ENCODE data around the gene TF. TPM values are rescaled to one million over a fixed set of nuclear protein-coding genes. Genes with fewer than 3 reads are reported as not detected.
A peak's percentile ranks its signal among the peaks of the same experiment; 100 is the strongest.

TF gene
- total RNA-seq, 1 experiment from 2014 or later, result 1.6 TPM

DNA sequence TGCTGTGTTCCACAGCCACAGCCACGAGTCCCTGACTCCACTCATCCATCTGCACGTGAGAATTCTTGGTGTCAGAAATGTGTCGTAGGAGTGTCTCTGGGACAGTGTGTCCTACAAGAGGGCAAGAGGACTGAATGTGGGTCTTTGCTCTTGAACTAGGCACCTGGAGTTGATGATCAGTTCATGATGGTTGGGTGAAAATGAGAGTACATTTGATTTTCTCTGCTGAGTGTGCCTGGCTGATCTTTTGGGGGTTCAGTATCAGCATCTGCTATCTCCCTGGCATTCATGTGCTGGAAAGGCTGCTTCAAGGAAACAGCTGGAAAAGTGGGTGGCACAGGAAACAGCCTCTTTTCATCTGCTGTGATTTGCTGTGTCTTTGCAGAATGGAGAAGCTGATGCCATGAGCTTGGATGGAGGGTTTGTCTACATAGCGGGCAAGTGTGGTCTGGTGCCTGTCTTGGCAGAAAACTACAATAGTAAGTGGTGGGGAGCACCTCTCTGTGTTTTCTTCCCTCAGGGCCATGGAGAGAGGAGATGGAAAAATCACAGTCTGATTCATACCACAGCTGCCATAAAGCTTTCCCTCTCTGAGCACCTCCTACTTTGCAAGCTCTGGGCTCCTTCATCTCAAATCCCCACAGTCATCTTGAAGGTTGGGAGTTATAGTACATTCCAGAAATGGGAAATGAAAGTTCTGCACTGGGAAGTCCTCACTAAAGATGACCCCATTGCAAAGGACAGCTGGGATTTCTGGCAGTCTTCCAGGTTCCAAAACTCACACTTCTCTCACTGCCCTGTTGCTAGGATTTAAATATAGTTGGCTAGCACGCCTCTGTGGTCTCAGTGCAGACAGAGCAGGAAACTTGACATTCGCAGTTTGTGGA lies 17.8 kb downstream of the TF start:
- H3K9me2 ChIP-seq (replicated peaks; ENCODE audit: insufficient read depth, low read length), result no peaks in the 10 kb centered on the region
- H3K4me3 ChIP-seq (ENCODE audit: low read length), result no peak overlapping the region
- H3K79me2 ChIP-seq (ENCODE audit: low read length), result no peaks in the 10 kb centered on the region
- H3K27ac ChIP-seq (ENCODE audit: low read length), result no peak overlapping the region
- DNase-seq, result no peak
- no peaks in the 10 kb centered on the region for H3K36me3 ChIP-seq (ENCODE audit: insufficient read depth, low read length)
- no peak overlapping the region for H2AFZ ChIP-seq (ENCODE audit: low read length)
- no peaks in the 10 kb centered on the region for H4K20me1 ChIP-seq (ENCODE audit: insufficient read depth, low read depth, low read length)
- H3K9me3 ChIP-seq (ENCODE audit: low read length), result no peaks in the 10 kb centered on the region
- H3K4me1 ChIP-seq (ENCODE audit: low read length), result no peaks in the 10 kb centered on the region
- no peaks in the 10 kb centered on the region; the same call in 1 of the 2 replicates for H3K27me3 ChIP-seq (ENCODE audit: low read length)
- no peak overlapping the region for H3K9ac ChIP-seq (ENCODE audit: low read length)
- H3K4me2 ChIP-seq (ENCODE audit: low read depth, low read length, poor library complexity, severe bottlenecking), result no peak overlapping the region

GRCh38 chr3:133765256-133765655 lies 19.1 kb downstream of the TF start:
- no peak for DNase-seq
- H3K9me2 ChIP-seq (replicated peaks; ENCODE audit: insufficient read depth, low read length), result no peaks in the 10 kb centered on the region

DNA sequence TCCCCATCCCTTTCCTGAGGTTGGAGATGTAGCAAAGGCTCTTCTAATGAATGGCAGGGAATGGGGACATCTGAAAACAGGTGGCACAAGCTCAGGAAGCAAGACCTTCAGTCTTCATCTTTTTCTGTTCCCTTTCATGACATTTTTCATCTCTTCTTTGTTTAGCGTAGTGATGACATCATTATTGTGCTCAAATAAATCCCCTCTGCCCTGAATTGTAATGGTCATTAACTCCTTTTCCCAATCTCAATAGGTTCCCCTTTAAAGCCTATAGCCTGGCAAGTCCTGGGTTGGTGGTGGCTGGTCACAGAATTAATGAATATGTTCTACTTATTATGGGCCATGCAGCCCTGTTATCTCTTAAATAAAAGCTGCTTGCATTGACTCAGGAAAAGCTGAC lies 21.4 kb downstream of the TF start:
- peak; percentile 23 for DNase-seq
- no peak overlapping the region for H3K4me3 ChIP-seq (ENCODE audit: low read length)
- H3K4me2 ChIP-seq (ENCODE audit: low read depth, low read length, poor library complexity, severe bottlenecking), result no peak overlapping the region
- H3K36me3 ChIP-seq (ENCODE audit: insufficient read depth, low read length), result no peaks in the 10 kb centered on the region
- no peaks in the 10 kb centered on the region for H4K20me1 ChIP-seq (ENCODE audit: insufficient read depth, low read depth, low read length)
- H3K79me2 ChIP-seq (ENCODE audit: low read length), result no peaks in the 10 kb centered on the region
- no peak overlapping the region for H3K9ac ChIP-seq (ENCODE audit: low read length)
- H3K4me1 ChIP-seq (ENCODE audit: low read length), result no peaks in the 10 kb centered on the region
- H3K9me3 ChIP-seq (ENCODE audit: low read length), result no peaks in the 10 kb centered on the region
- H3K9me2 ChIP-seq (replicated peaks; ENCODE audit: insufficient read depth, low read length), result no peaks in the 10 kb centered on the region
- no peak overlapping the region for H3K27ac ChIP-seq (ENCODE audit: low read length)
- H3K27me3 ChIP-seq (ENCODE audit: low read length), result no peaks in the 10 kb centered on the region
- no peak overlapping the region for H2AFZ ChIP-seq (ENCODE audit: low read length)

More at GRCh38 chr3:133765256-133765655, 19.1 kb downstream of the TF start:
- no peak overlapping the region for H3K4me2 ChIP-seq (ENCODE audit: low read depth, low read length, poor library complexity, severe bottlenecking)
- H4K20me1 ChIP-seq (ENCODE audit: insufficient read depth, low read depth, low read length), result no peaks in the 10 kb centered on the region
- H3K79me2 ChIP-seq (ENCODE audit: low read length), result no peaks in the 10 kb centered on the region
- H3K36me3 ChIP-seq (ENCODE audit: insufficient read depth, low read length), result no peaks in the 10 kb centered on the region
- no peak overlapping the region for H3K27ac ChIP-seq (ENCODE audit: low read length)
- no peak overlapping the region for H2AFZ ChIP-seq (ENCODE audit: low read length)
- H3K4me1 ChIP-seq (ENCODE audit: low read length), result no peaks in the 10 kb centered on the region
- H3K9ac ChIP-seq (ENCODE audit: low read length), result no peak overlapping the region
- no peak overlapping the region for H3K4me3 ChIP-seq (ENCODE audit: low read length)
- H3K27me3 ChIP-seq (ENCODE audit: low read length), result no peaks in the 10 kb centered on the region; the same call in 1 of the 2 replicates
- no peaks in the 10 kb centered on the region for H3K9me3 ChIP-seq (ENCODE audit: low read length)

DNA sequence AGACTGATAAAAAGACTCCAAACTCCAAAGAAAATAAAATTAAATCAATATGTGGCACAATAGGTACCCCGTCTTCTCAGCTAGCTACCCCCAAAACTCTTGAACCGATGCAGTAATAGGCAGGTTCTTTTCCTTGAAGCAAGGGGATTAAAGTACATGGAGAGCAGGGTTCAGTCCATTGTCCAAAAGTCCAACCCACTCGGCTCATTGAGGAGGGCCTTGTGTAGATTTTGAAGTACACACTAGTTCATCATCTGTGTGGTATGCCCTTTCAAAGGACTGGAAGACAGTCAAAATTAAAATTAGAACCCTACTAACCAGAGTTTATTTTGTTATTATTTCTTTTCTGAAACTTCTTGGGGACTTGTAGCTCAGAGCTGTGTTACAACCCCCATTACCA lies 23.3 kb downstream of the TF start:
- no peaks in the 10 kb centered on the region for H3K36me3 ChIP-seq (ENCODE audit: insufficient read depth, low read length)
- H3K27ac ChIP-seq (ENCODE audit: low read length), result no peak overlapping the region
- no peaks in the 10 kb centered on the region for H3K27me3 ChIP-seq (ENCODE audit: low read length)
- no peak overlapping the region for H3K4me2 ChIP-seq (ENCODE audit: low read depth, low read length, poor library complexity, severe bottlenecking)
- H3K4me3 ChIP-seq (ENCODE audit: low read length), result no peak overlapping the region
- no peaks in the 10 kb centered on the region for H3K79me2 ChIP-seq (ENCODE audit: low read length)
- no peak overlapping the region for H2AFZ ChIP-seq (ENCODE audit: low read length)
- H3K9me2 ChIP-seq (replicated peaks; ENCODE audit: insufficient read depth, low read length), result no peaks in the 10 kb centered on the region
- H3K9ac ChIP-seq (ENCODE audit: low read length), result no peak overlapping the region
- H3K4me1 ChIP-seq (ENCODE audit: low read length), result no peaks in the 10 kb centered on the region
- H4K20me1 ChIP-seq (ENCODE audit: insufficient read depth, low read depth, low read length), result no peaks in the 10 kb centered on the region
- H3K9me3 ChIP-seq (ENCODE audit: low read length), result no peaks in the 10 kb centered on the region
- DNase-seq, result no peak

DNA sequence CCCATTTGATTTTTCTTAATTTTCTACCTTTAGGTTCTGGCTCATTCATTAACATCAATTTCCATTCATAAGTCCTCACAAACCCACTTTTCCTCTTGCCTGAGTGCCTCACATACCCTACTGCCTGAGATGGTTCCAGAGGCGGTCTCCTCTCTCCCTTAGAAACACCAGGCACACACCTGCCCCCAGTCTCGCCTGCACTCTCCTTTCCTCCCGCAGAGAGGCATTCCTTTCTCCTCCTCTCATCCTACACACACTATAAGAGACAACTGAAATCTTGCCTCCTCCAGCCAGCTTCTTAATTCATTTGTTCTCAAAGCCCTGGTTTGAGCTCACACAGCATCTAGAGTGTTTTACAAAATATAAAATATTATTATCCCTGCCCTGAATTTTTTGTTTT lies 27.5 kb downstream of the TF start:
- Histone ChIP-seq H3K9me2 (replicated peaks; ENCODE audit: insufficient read depth, low read length) (no peaks in the 10 kb centered on the region), H4K20me1 (ENCODE audit: insufficient read depth, low read depth, low read length) (no peaks in the 10 kb centered on the region), H3K36me3 (ENCODE audit: insufficient read depth, low read length) (no peaks in the 10 kb centered on the region), H3K4me1 (ENCODE audit: low read length) (no peaks in the 10 kb centered on the region), H3K79me2 (ENCODE audit: low read length) (no peaks in the 10 kb centered on the region), H2AFZ (ENCODE audit: low read length) (no peak overlapping the region), H3K27me3 (ENCODE audit: low read length) (no peaks in the 10 kb centered on the region), H3K9me3 (ENCODE audit: low read length) (no peaks in the 10 kb centered on the region), H3K4me3 (ENCODE audit: low read length) (no peak overlapping the region), H3K27ac (ENCODE audit: low read length) (no peak overlapping the region), H3K4me2 (ENCODE audit: low read depth, low read length, poor library complexity, severe bottlenecking) (no peak overlapping the region), H3K9ac (ENCODE audit: low read length) (no peak overlapping the region)
- DNase-seq, result no peak

DNA sequence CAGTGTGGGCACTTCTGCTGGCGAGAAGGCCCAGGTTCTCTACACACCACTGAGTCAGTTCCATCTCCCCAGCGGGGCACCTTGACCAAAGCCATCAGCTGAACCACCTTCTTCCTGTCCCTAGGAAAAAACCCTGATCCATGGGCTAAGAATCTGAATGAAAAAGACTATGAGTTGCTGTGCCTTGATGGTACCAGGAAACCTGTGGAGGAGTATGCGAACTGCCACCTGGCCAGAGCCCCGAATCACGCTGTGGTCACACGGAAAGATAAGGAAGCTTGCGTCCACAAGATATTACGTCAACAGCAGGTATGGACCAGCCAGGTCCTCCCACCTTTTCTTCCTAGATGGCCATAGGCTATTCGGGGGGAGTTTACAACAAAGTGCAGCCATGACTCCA lies 29.1 kb downstream of the TF start:
- no peaks in the 10 kb centered on the region for H3K79me2 ChIP-seq (ENCODE audit: low read length)
- H3K4me1 ChIP-seq (ENCODE audit: low read length), result no peaks in the 10 kb centered on the region
- no peak overlapping the region for H3K4me3 ChIP-seq (ENCODE audit: low read length)
- DNase-seq, result no peak
- H3K36me3 ChIP-seq (ENCODE audit: insufficient read depth, low read length), result no peaks in the 10 kb centered on the region
- no peaks in the 10 kb centered on the region for H3K9me2 ChIP-seq (replicated peaks; ENCODE audit: insufficient read depth, low read length)
- no peak overlapping the region for H2AFZ ChIP-seq (ENCODE audit: low read length)
- H3K4me2 ChIP-seq (ENCODE audit: low read depth, low read length, poor library complexity, severe bottlenecking), result no peak overlapping the region
- H4K20me1 ChIP-seq (ENCODE audit: insufficient read depth, low read depth, low read length), result no peaks in the 10 kb centered on the region
- no peak overlapping the region for H3K9ac ChIP-seq (ENCODE audit: low read length)
- H3K27me3 ChIP-seq (ENCODE audit: low read length), result no peaks in the 10 kb centered on the region
- no peak overlapping the region for H3K27ac ChIP-seq (ENCODE audit: low read length)
- H3K9me3 ChIP-seq (ENCODE audit: low read length), result no peaks in the 10 kb centered on the region

- Histone ChIP-seq H3K4me2 (ENCODE audit: low read depth, low read length, poor library complexity, severe bottlenecking) (no peak overlapping the region), H3K4me1 (ENCODE audit: low read length) (no peaks in the 10 kb centered on the region), H3K27ac (ENCODE audit: low read length) (no peak overlapping the region), H3K9me3 (ENCODE audit: low read length) (no peaks in the 10 kb centered on the region), H3K27me3 (ENCODE audit: low read length) (no peaks in the 10 kb centered on the region), H4K20me1 (ENCODE audit: insufficient read depth, low read depth, low read length) (no peaks in the 10 kb centered on the region), H3K36me3 (ENCODE audit: insufficient read depth, low read length) (no peaks in the 10 kb centered on the region), H3K9me2 (replicated peaks; ENCODE audit: insufficient read depth, low read length) (no peaks in the 10 kb centered on the region), H3K9ac (ENCODE audit: low read length) (no peak overlapping the region), H3K4me3 (ENCODE audit: low read length) (no peak overlapping the region), H3K79me2 (ENCODE audit: low read length) (no peaks in the 10 kb centered on the region), H2AFZ (ENCODE audit: low read length) (no peak overlapping the region)
- DNase-seq, result no peak
These were observed 29.6 kb downstream of the TF start for GRCh38 chr3:133775835-133776234.

DNA sequence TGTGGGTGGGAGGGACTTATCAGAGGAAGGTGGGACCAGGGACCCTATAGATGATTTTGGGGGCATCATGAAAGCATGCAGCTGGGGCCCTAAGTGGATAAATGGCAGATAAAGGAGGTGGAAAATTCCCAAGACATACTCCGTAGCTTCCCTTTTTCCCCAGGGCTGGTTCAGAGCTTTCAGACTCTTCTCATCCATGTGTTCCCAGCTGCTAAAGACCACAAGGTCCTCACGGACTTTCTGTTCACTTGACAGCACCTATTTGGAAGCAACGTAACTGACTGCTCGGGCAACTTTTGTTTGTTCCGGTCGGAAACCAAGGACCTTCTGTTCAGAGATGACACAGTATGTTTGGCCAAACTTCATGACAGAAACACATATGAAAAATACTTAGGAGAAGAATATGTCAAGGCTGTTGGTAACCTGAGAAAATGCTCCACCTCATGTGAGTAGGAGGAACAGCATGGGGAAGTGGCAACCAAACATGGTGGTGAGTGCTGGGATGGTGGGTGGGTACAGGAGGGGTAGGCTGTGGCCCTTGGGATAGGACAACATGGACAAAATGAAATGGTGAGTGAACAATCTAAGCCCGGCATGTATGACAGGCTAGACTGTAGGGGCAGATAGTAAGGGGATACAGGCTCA lies 30.7 kb downstream of the TF start:
- H3K9me3 ChIP-seq (ENCODE audit: low read length), result no peaks in the 10 kb centered on the region
- H3K4me3 ChIP-seq (ENCODE audit: low read length), result no peak overlapping the region
- no peak overlapping the region for H2AFZ ChIP-seq (ENCODE audit: low read length)
- no peaks in the 10 kb centered on the region for H3K9me2 ChIP-seq (replicated peaks; ENCODE audit: insufficient read depth, low read length)
- no peaks in the 10 kb centered on the region for H3K4me1 ChIP-seq (ENCODE audit: low read length)
- no peak overlapping the region for H3K9ac ChIP-seq (ENCODE audit: low read length)
- no peaks in the 10 kb centered on the region for H4K20me1 ChIP-seq (ENCODE audit: insufficient read depth, low read depth, low read length)
- no peak overlapping the region for H3K4me2 ChIP-seq (ENCODE audit: low read depth, low read length, poor library complexity, severe bottlenecking)
- H3K36me3 ChIP-seq (ENCODE audit: insufficient read depth, low read length), result no peaks in the 10 kb centered on the region
- no peak for DNase-seq
- no peaks in the 10 kb centered on the region for H3K79me2 ChIP-seq (ENCODE audit: low read length)
- no peaks in the 10 kb centered on the region for H3K27me3 ChIP-seq (ENCODE audit: low read length)
- H3K27ac ChIP-seq (ENCODE audit: low read length), result no peak overlapping the region
